Amygdala (tissue), 56 donors: ENCODE measurements around the gene TNRC6A.

Experiments
- DNase-seq, 56 donors: peaks; one replicate each; lab custom pipeline; 2025; lab: John Stamatoyannopoulos, UW

The TNRC6A gene

DNA sequence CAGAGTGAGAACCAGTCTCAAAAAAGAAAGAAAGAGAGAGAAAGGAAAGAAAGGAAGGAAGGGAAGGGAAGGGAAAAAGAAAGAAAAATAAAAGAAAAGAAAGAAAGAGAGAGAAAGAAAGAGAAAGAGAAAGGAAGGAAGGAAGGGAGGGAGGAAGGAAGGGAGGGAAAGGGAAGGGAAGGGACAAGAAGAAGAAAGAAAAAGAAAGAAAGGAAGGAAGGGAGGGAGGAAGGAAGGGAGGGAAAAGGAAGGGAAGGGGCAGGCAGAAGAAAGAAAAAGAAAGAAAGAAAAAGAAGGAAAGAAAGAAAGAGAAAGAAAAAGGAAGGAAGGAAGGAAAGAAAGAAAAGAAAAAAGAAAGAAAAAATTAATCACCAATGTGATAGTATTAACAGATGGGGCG, 132.0 kb downstream of the TNRC6A start:
- no peak for DNase-seq

- DNase-seq = no peak
Measured at GRCh38 chr16:24863582-24864437, 134.4 kb downstream of the TNRC6A start.

GRCh38 chr16:24869033-24869432, 139.6 kb downstream of the TNRC6A start:
- DNase-seq = no peak

DNA sequence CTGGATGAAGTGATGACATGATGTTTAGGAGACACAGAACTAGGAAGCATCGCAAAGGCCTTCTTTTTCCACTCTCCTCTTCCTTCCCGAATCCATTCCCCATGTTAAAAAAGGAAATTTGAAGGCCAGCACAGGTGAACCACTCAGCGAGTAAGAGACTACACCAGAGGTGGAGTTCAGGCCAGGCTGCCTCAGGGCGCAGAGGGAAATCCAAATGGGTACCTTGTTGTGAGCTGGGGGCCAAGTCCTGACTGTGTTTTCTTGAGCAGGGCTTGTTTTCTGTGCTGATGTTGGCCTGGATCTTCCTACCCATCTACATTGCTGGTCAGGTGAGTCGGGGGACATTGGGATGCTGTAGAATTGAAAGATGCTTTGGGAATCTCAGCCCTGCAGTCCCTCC, 142.4 kb downstream of the TNRC6A start:
- DNase-seq = no peak

GRCh38 chr16:24873028-24873427, 143.6 kb downstream of the TNRC6A start:
- no peak for DNase-seq

DNA sequence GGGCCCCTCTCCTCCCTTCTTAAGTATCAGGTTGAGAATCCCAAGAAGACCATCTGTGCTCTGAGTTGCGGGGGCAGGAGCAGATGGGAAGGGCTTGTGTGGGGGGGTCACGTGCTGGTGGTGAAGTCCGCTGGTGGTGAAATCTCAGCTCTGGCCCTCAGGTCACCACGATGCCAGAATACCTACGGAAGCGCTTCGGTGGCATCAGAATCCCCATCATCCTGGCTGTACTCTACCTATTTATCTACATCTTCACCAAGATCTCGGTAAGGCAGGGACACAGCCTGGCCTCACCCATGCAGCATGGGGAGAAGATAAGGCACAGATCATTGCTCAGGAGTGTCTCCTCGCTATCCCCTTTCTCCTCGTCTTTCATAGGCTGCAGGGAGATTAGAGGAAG, 146.0 kb downstream of the TNRC6A start:
- DNase-seq = no peak
